Endothelial cell of umbilical vein (primary cell): ENCODE measurements around the gene TMTC1. TPM values are rescaled to one million over a fixed set of nuclear protein-coding genes. Genes with fewer than 3 reads are reported as not detected.

Source experiments
- BruUV-seq: library from RNA; stranded (reverse); fragments of 400-500 nt; replicated peaks from 2 replicates; lab custom pipeline; 2021; lab: Mats Ljungman, UMichigan
- CTCF ChIA-PET: fragments of 300-600, 350-600 bp; sonication (Branson Sonifier 250); formaldehyde crosslinking; loops from one replicate; lab custom pipeline; 2021; ENCODE audit warnings: antibody characterized with exemption, inconsistent platforms; lab: Charles Lee
- POLR2A ChIA-PET: fragments of 300-600, 350-600 bp; sonication (Branson Sonifier 250); formaldehyde crosslinking; loops from one replicate; lab custom pipeline; 2021; ENCODE audit warnings: antibody characterized with exemption, inconsistent platforms; lab: Charles Lee
- DNase-seq: peaks from one replicate; pipeline ENCODE4 v3.0.0-alpha.2; 2011; ENCODE audit warnings: low read depth, low spot score
- FAIRE-seq: peaks from 2 replicates; lab custom pipeline; 2011; peaks lifted over from hg19 to GRCh38; lab: Jason Lieb, UNC
- H2AFZ ChIP-seq: 2 replicates; pipeline ENCODE4 v1.6.0; 2012; ENCODE audit warnings: low read depth, low read length, control low read depth, inconsistent platforms
- H3K27ac ChIP-seq: 2 replicates; pipeline ENCODE4 v1.5.1; 2011; ENCODE audit warnings: low read depth, mild to moderate bottlenecking, control low read depth, low read length, moderate library complexity; ENCODE audit not compliant: insufficient read depth
- H3K27me3 ChIP-seq, 2 experiments: 2 replicates each; pipeline versions ENCODE4 v1.6.0 to v1.6.1; 2011; ENCODE audit warnings: low read length in 2 of 2, mixed read lengths in 1 of 2; ENCODE audit not compliant: control insufficient read depth in 2 of 2, insufficient read depth in 2 of 2
- H3K36me3 ChIP-seq, 2 experiments: 2 replicates in 1 of 2; 3 replicates in 1 of 2; pipeline ENCODE4 v1.5.1; 2011; ENCODE audit warnings: low read length in 2 of 2, mild to moderate bottlenecking in 1 of 2, moderate library complexity in 1 of 2; ENCODE audit not compliant: control insufficient read depth in 2 of 2, insufficient read depth in 2 of 2; ENCODE audit errors: extremely low read depth in 1 of 2
- H3K4me1 ChIP-seq: 3 replicates; pipeline ENCODE4 v1.5.1; 2011; ENCODE audit warnings: mild to moderate bottlenecking, low read length; ENCODE audit not compliant: control insufficient read depth, insufficient read depth; ENCODE audit errors: extremely low read depth
- H3K4me2 ChIP-seq: 2 replicates; pipeline ENCODE4 v1.6.1; 2011; ENCODE audit warnings: low read length, control low read depth, mixed read lengths; ENCODE audit not compliant: insufficient read depth
- H3K4me3 ChIP-seq, 3 experiments: fragments of 200-600 bp in 1 of 3; sonication (generic), shearing (Covaris generic) in 1 of 3; replicated peaks in 1 of 3; 2 replicates each; pipeline ENCODE4 v1.5.1; 2011 to 2016; ENCODE audit warnings: control low read depth in 3 of 3, low read length in 3 of 3, mild to moderate bottlenecking in 2 of 3, inconsistent platforms in 1 of 3, low read depth in 1 of 3, moderate library complexity in 1 of 3; ENCODE audit not compliant: insufficient read depth in 1 of 3
- H3K79me2 ChIP-seq: 2 replicates; pipeline ENCODE4 v1.6.0; 2012; ENCODE audit warnings: low read length, inconsistent platforms; ENCODE audit not compliant: control insufficient read depth, insufficient read depth
- H3K9ac ChIP-seq: replicated peaks from 2 replicates; pipeline ENCODE3; 2011; ENCODE audit warnings: low read length, control low read depth; ENCODE audit not compliant: insufficient read depth; ENCODE audit errors: extremely low read depth
- H3K9me1 ChIP-seq: replicated peaks from 3 replicates; pipeline ENCODE4 v1.6.0; 2011; ENCODE audit warnings: mild to moderate bottlenecking, low read length; ENCODE audit not compliant: control insufficient read depth, insufficient read depth; ENCODE audit errors: extremely low read depth
- H3K9me3 ChIP-seq: replicated peaks from 2 replicates; pipeline ENCODE4 v1.5.1; 2012; ENCODE audit warnings: low read length, inconsistent platforms; ENCODE audit not compliant: control insufficient read depth, insufficient read depth
- H4K20me1 ChIP-seq: replicated peaks from 2 replicates; pipeline ENCODE3; 2011; ENCODE audit warnings: mild to moderate bottlenecking, low read length; ENCODE audit not compliant: control insufficient read depth, insufficient read depth; ENCODE audit errors: extremely low read depth
- CTCF ChIP-seq, 2 donors: IDR thresholded peaks; 1 replicate in 1 of 2; 2 replicates in 1 of 2; pipeline ENCODE4 v1.5.1; 2011; ENCODE audit warnings: low read length in 2 of 2, mild to moderate bottlenecking in 2 of 2, moderate library complexity in 2 of 2, control low read depth in 1 of 2, inconsistent platforms in 1 of 2, low read depth in 1 of 2; ENCODE audit not compliant: insufficient read depth in 1 of 2; ENCODE audit errors: extremely low read depth in 1 of 2
- EZH2 ChIP-seq: IDR thresholded peaks from 2 replicates; pipeline ENCODE4 v1.6.1; 2012; ENCODE audit warnings: borderline replicate concordance, low read depth, mild to moderate bottlenecking, moderate library complexity, low read length, inconsistent platforms; ENCODE audit not compliant: severe bottlenecking
- FOS ChIP-seq: IDR thresholded peaks from 2 replicates; pipeline ENCODE4 v1.6.1; 2011; ENCODE audit warnings: mild to moderate bottlenecking, low read length, moderate library complexity, borderline replicate concordance; ENCODE audit not compliant: insufficient read depth
- GATA2 ChIP-seq: IDR thresholded peaks from 2 replicates; pipeline ENCODE4 v1.7.0; 2011; ENCODE audit warnings: low read depth, mild to moderate bottlenecking, moderate library complexity, mixed read lengths, low read length; ENCODE audit not compliant: insufficient read length, insufficient read depth
- JUN ChIP-seq: IDR thresholded peaks from 2 replicates; pipeline ENCODE4 v1.6.1; 2011; ENCODE audit warnings: borderline replicate concordance, low read depth; ENCODE audit not compliant: insufficient read length, insufficient read depth
- MAX ChIP-seq: IDR thresholded peaks from 2 replicates; pipeline ENCODE4 v1.6.1; 2011; ENCODE audit not compliant: insufficient read depth, insufficient read length
- MYC ChIP-seq: IDR thresholded peaks from one replicate; pipeline ENCODE4 v1.6.1; 2011; ENCODE audit warnings: mild to moderate bottlenecking, low read depth, low read length
- POLR2A ChIP-seq: IDR thresholded peaks from 2 replicates; pipeline ENCODE4 v1.6.1; 2012; ENCODE audit warnings: low read depth, mild to moderate bottlenecking, control low read depth, low read length
- POLR2AphosphoS5 ChIP-seq: IDR thresholded peaks from 2 replicates; pipeline ENCODE4 v1.6.1; 2012; ENCODE audit warnings: low read depth, mild to moderate bottlenecking, control low read depth, low read length, moderate library complexity; ENCODE audit not compliant: insufficient read depth
- dilution Hi-C: fragments of 300-500 bp; cut with MboI; formaldehyde crosslinking; loops from one replicate; pipeline ENCODE4 v1.15.0; 2019; ENCODE audit warnings: low sequenced_read_pairs; ENCODE audit not compliant: extremely low pct_ligation_motif_present
- intact Hi-C: fragments of 100-400 bp; cut with micrococcal nuclease; formaldehyde crosslinking; loops from one replicate; pipeline ENCODE4 v1.10.0; 2022
- polyA plus RNA-seq, 4 experiments: library from polyadenylated mRNA; depleted of rRNA in 3 of 4; stranded (reverse) in 3 of 4; unstranded in 1 of 4; fragments of >200 nt; gene quantifications; 2 replicates each; pipeline versions ENCODE4 v1.2.1 to v1.2.3, GENCODE V29; 2011 to 2012; ENCODE audit warnings: missing spikeins in 1 of 4
- total RNA-seq: library from RNA; stranded (reverse); gene quantifications from 2 replicates; pipeline ENCODE4 v1.2.3, GENCODE V29; 2021

The TMTC1 gene
- total and polyA plus RNA-seq, 2 donors (not counting 3 experiments of a cell fraction or from before 2014, with no cell fraction given), result 5.4 to 5.9 TPM

GRCh38 chr12:29769162-29769858, 14.4 kb downstream of the TMTC1 start:
- H3K4me2 ChIP-seq, result no peak overlapping the region
- no peaks in the 10 kb centered on the region for H3K9me3 ChIP-seq
- dilution Hi-C loops, result no loop called here
- no peak overlapping the region for H3K27ac ChIP-seq
- no peaks in the 10 kb centered on the region for H3K27me3 ChIP-seq
- H4K20me1 ChIP-seq, result no peaks in the 10 kb centered on the region
- no peak for TF ChIP-seq CTCF (IDR thresholded peaks at IDR 0.05; ENCODE audit: extremely low read depth in 1 of 2, insufficient read depth in 1 of 2, low read depth in 1 of 2, low read length in 2 of 2)
- TF ChIP-seq POLR2A, result no peak
- no peak for TF ChIP-seq MYC
- TF ChIP-seq GATA2, result no peak
- TF ChIP-seq FOS, result no peak
- TF ChIP-seq MAX, result no peak
- no peak for TF ChIP-seq EZH2
- no peak for TF ChIP-seq POLR2AphosphoS5
- TF ChIP-seq JUN, result no peak
- POLR2A ChIA-PET, result interaction anchor here (0.6 kb wide), 1 partner anchor 88 kb away, joined by 10 read pairs; no protein-coding TSS in a partner anchor
- no TSS peak for BruUV-seq
- no peak for FAIRE-seq
- no peak for DNase-seq
- H3K9ac ChIP-seq, result no peak overlapping the region
- H3K4me3 ChIP-seq, result no peak overlapping the region
- H3K4me1 ChIP-seq, result no peaks in the 10 kb centered on the region
- intact Hi-C loops, result no loop called here
- H3K79me2 ChIP-seq, result no peaks in the 10 kb centered on the region
- no peaks in the 10 kb centered on the region for H3K36me3 ChIP-seq
- H3K9me1 ChIP-seq, result no peaks in the 10 kb centered on the region
- no peak overlapping the region for H2AFZ ChIP-seq
- CTCF ChIA-PET, result no interaction called here
